AG09319 (cell line): ENCODE data around the gene CTNNB1.

Source experiments
- DNase-seq: peaks from one replicate; pipeline ENCODE4 v3.0.0-alpha.2; 2010; ENCODE audit warnings: low read depth; ENCODE audit errors: extremely low read depth
- TF ChIP-seq, protein P1 (sequence below): IDR thresholded peaks from 2 replicates; pipeline ENCODE4 v1.5.1; 2011; ENCODE audit warnings: low read depth, mild to moderate bottlenecking, inconsistent platforms, low read length, moderate library complexity

The CTNNB1 gene

GRCh38 chr3:41199866-41200668, 762 bp downstream of the CTNNB1 start:
- DNase-seq = no peak
- TF ChIP-seq, protein P1, sequence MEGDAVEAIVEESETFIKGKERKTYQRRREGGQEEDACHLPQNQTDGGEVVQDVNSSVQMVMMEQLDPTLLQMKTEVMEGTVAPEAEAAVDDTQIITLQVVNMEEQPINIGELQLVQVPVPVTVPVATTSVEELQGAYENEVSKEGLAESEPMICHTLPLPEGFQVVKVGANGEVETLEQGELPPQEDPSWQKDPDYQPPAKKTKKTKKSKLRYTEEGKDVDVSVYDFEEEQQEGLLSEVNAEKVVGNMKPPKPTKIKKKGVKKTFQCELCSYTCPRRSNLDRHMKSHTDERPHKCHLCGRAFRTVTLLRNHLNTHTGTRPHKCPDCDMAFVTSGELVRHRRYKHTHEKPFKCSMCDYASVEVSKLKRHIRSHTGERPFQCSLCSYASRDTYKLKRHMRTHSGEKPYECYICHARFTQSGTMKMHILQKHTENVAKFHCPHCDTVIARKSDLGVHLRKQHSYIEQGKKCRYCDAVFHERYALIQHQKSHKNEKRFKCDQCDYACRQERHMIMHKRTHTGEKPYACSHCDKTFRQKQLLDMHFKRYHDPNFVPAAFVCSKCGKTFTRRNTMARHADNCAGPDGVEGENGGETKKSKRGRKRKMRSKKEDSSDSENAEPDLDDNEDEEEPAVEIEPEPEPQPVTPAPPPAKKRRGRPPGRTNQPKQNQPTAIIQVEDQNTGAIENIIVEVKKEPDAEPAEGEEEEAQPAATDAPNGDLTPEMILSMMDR = no peak

GRCh38 chr3:41200669-41201021, 1.3 kb downstream of the CTNNB1 start:
- DNase-seq = no peak
- TF ChIP-seq, protein P1 = no peak

DNA sequence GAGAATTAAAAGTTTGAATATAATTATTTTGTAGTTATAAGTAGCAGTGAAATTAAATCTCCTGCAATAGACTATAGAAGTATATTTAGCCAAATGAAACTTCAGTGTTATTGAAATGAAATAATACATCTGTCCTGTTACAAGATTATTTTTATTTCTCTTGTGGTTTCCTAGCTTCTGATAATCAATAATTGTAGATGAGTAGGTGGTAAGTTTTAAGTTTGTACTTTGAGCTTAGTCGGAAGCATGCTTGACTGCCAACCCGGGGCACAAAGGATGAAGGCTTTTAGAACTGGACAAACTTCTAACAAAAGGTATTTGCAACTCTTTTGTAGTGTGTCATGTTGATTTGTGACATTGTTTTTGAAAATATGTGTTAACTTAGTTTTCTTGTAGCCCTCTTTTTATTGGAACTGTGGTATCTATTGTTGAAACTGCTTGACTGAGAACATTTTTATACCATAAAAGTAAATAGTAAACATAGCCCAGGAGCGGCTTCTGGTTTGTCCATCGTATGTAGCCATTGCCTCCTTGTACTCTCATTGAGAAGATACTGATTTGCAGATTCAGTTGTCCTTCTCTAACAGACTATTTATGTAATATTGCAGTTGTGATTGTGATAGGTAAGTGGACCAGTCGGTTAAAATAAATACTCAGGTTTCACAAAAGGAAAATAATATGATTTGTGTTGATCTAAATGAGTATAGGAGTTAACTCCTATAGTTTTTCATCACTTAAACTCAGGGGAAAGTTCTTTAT, 2.9 kb downstream of the CTNNB1 start:
- TF ChIP-seq, protein P1 = no peak
- no peak for DNase-seq

- TF ChIP-seq, protein P1 = peak; percentile 33
- DNase-seq = no peak
These were observed 3.6 kb downstream of the CTNNB1 start for GRCh38 chr3:41202834-41203345.

GRCh38 chr3:41204369-41204768, 5.1 kb downstream of the CTNNB1 start:
- no peak for DNase-seq
- TF ChIP-seq, protein P1 = no peak

GRCh38 chr3:41205591-41205990, 6.3 kb downstream of the CTNNB1 start:
- TF ChIP-seq, protein P1 = no peak
- no peak for DNase-seq

DNA sequence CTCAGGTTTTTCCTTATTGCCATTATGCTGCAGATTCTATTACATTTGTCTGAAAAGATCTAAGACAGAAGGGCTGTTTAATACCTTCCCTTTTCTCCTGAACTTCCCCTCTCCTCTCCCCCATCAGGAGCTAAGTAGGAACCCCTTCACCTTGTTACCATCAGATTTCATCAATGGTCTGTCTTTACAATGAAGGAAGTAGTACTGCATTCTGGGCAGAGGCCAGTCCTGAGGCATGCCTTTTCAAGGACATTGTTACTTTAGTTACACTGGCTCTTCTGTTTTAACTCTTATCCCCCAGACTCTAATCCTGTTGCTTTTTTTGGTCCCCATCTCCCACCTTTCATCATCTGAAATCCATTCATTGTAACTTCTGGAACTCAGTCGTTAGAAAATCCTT, 8.1 kb downstream of the CTNNB1 start:
- DNase-seq = no peak
- TF ChIP-seq, protein P1 = no peak
